HG03558 (cell line): ENCODE results near the gene MED15.

Source experiments
- ATAC-seq: cut with Tn5 transposase; IDR thresholded peaks from one replicate; pipeline ENCODE4 v1.9.1; 2021; ENCODE audit warnings: moderate number of reproducible peaks; ENCODE audit not compliant: unreplicated experiment; ENCODE audit errors: extremely low read depth

The MED15 gene

GRCh38 chr22:20549232-20549841 is 41.9 kb downstream of the MED15 start:
- no peak for ATAC-seq

GRCh38 chr22:20550057-20550817 is 42.8 kb downstream of the MED15 start:
- no peak for ATAC-seq

GRCh38 chr22:20550851-20551744 is 43.7 kb downstream of the MED15 start:
- ATAC-seq: no peak

- no peak for ATAC-seq
Observed at GRCh38 chr22:20551805-20552442, 44.5 kb downstream of the MED15 start.

- no peak for ATAC-seq
Observed at GRCh38 chr22:20552443-20553401, 45.3 kb downstream of the MED15 start.

GRCh38 chr22:20553947-20554741 is 46.7 kb downstream of the MED15 start:
- ATAC-seq: no peak

- ATAC-seq: no peak
Observed at GRCh38 chr22:20554824-20555223, 47.4 kb downstream of the MED15 start.

- no peak for ATAC-seq
Observed at GRCh38 chr22:20558534-20558933, 51.1 kb downstream of the MED15 start.

- no peak for ATAC-seq
Observed at GRCh38 chr22:20559174-20559760, 51.9 kb downstream of the MED15 start.

GRCh38 chr22:20560716-20561115 is 53.3 kb downstream of the MED15 start:
- no peak for ATAC-seq

GRCh38 chr22:20561882-20562281 is 54.5 kb downstream of the MED15 start:
- ATAC-seq: no peak

GRCh38 chr22:20562607-20563465 is 55.4 kb downstream of the MED15 start:
- ATAC-seq: no peak

- ATAC-seq: no peak
Observed at GRCh38 chr22:20563466-20563906, 56.1 kb downstream of the MED15 start.

- ATAC-seq: no peak
Observed at GRCh38 chr22:20563941-20564371, 56.5 kb downstream of the MED15 start.

GRCh38 chr22:20565079-20565734 is 57.8 kb downstream of the MED15 start:
- ATAC-seq: no peak

- ATAC-seq: no peak
Observed at GRCh38 chr22:20565761-20566160, 58.4 kb downstream of the MED15 start.
